Limb (tissue), 2 donors: ENCODE results near the gene PLXNB3.
"Not testable (repeated sequence)": the region's sequence is repeated elsewhere in the genome, so short reads cannot be mapped to it uniquely, and the experiment has no call there.

Experiments
- DNase-seq, 2 donors: peaks; one replicate each; pipeline ENCODE4 v3.0.0-alpha.2; 2016; ENCODE audit errors: extremely low spot score in 2 of 2

PLXNB3 gene

DNA sequence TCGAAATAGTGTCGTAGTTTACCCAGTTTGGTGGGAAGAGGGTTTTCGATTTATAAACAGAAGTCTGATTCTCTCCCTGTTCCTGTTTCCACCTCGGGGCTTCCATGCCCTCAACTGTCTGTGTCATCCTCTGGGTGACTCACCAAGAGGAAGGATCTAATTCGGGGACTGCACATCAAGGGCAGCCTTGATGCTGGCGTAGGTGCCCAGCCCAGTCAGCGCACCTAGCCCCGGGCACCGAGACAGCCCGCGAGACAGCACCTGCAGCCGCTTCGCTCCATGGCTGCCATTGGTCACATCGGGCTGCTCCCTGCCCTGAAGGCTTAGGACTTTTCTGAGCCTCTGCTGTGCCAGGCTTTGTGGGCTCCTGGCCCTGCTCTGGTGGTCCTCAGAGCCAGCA is 31.6 kb upstream of the PLXNB3 start:
- DNase-seq, result no peak

DNA sequence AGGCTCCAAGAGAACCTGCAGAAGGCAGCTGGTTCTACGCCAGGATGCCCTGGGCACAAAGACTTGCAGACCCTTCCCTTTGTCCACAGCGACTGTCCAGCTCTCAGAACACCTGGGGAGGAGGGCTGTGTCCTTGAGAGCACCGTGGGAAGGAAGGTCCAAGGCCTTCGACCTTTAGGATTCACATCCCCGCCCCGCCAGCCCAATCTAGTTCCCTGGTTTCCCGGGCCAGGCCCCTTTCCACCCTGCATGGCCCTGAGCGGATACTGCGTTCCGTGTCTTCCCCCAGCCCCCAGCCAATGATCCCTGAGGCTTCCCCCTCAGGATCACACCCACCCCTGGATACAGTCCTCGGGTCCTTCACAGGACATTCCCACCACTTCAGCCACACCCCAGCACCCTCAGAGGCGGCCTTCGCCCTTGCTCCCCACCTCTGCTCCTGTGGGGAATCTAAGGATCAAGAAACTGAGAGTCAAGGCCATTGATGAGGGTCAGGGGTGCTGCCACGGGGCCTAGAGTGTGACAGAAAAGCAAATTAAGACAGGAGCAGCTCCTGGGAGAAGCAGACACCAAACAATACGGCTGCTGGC is 30.3 kb upstream of the PLXNB3 start:
- DNase-seq, result no peak

DNA sequence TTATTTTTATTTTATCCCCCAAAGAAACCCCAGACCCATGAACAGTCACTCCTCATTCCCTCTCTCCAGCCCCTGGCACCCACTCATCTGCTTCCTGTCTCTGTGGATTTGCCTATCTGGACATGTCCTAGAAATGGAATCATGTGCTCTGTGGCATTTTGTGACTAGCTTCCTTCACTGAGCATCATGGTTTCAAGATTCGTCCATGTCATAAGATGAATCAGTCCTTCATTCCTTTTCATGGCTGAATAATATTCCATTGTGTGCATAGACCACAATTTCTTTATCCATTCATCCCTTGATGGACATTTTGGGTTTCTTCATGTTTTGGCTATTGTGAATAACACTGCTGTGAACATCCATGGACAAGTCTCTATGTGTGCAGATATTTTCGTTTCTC is 29.2 kb upstream of the PLXNB3 start:
- DNase-seq, result no peak

DNA sequence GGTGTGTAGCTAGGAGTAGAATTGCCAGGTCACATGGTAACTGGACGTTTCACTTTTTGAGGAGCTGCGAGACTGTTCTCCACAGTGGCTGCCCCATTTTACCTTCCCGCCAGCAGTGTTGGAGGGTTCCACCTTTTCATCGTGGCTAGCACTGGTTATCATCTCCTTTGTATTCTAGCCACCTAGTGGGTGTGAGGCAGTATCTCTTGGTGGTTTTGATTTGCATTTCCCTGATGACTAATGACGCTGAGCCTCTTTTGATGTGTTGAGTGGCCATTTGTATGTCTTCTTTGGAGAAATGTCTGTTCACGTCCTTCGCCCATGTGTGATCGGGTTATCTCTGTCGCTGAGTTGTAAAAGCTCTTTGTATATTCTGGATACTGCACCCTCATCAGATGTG is 28.8 kb upstream of the PLXNB3 start:
- no peak for DNase-seq

DNA sequence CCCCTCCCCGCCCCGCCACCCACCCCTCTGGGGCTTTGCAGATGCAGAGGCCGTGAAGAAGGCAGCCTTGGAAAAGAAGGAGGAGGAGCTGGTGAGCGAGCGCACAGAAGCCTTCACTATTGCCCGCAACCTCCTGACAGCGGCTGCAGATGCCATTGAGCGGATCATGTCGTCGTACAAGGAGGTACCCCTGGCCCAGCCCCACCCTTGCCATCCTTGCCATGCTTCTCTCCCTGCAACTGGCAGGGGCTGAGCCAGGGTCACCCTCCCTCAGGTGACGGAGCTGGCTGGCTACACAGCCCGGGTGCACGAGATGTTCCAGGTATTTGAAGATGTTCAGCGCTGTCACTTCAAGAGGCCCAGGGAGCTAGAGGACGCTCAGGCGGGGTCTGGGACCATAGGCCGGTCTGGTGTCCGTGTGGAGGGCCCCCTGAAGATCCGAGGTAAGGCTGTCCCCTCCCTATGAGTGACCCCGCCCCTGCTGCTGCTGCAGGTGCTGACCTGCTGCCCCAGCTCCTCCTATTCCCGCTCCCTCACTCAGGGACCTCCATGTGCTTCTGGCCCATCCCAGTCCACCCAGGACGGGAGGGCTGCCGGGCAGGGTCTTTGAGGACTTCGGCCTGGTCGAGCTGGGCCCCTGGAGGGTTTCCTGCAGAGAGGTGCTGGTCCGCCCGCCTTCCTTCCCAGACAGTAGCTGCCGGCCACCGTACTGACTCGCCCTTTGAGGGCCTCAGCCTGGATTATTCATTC is 27.8 kb upstream of the PLXNB3 start:
- no peak for DNase-seq

DNA sequence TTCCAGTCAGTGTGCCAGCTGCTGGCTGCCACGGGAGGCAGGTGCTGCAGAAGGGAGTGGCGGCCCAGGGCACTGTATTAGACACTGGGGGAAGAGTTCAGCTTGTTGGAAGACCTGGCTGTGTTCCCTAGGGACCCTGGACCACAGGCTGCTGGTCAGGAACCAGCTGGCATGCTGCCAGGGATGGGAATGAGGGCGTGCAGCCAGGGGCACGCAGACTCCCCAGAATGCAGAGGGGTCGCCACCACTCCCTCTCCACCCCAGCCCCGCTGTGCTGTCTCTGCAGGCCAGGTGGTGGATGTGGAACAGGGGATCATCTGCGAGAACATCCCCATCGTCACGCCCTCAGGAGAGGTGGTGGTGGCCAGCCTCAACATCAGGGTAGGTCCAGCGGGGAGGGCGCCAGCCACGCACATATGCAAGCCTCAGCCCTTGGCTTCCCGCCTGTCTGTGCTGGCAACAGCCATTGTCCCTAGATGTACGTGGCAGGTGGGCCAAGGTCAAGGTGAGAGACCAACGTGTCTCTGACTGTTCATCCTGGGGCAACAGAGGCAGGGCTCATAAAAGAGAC is 27.1 kb upstream of the PLXNB3 start:
- DNase-seq, result no peak

DNA sequence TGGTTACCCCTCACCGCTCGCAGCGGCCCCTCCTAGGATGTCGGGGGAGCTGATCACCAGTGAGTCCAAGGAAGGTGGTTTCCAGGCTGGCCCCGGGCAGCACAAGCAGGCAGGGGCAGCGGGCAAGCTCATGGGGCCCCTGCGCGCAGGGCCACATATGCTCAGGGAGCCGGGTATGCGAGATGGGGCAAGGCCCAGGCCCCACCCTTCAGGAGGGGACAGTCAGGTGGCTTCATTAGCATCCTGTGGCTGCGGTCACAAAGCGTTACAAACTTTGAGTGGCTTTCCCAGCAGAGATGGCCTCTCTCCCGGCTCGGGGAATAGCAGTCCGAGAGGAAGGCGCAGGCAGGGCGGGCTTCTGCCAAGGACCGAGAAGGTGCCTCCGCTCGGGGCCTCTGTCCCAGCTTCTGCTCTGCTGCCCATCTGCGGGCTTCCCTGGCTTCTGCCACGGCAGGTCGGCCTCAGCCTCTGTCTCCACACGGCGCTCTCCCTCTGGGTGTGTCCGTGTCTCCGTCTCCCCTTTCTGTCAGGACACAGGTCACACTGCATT is 25.9 kb upstream of the PLXNB3 start:
- no peak for DNase-seq

DNA sequence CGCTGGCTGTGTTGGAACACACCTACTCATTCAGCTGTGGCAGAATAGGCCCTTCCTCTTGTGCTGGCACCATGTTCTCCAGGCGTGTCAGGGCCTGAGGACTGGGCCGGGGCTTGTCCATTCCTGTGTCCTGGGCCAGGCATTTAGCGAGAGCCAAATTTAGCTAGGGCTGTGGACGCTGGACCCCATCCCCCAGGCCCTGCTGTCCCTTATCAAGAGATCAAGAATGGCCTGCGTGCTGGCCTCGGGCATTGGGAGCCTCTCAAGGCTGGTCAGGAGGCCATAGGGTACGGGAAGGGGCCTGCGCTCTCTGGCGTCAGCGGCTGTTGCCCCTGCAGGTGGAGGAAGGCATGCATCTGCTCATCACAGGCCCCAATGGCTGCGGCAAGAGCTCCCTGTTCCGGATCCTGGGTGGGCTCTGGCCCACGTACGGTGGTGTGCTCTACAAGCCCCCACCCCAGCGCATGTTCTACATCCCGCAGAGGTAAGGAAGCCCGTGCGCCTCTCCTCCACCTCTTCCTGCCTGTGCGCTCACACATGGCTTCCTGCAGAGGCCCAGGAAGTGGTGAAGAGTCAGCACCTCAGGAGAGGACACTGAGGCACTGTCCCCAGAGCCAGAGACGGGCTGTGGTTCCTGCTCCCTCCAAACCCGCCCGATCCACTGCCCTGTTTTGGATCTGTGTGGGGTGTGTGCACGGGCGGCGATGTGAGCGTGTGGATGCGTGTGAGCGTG is 24.1 kb upstream of the PLXNB3 start:
- DNase-seq, result no peak

DNA sequence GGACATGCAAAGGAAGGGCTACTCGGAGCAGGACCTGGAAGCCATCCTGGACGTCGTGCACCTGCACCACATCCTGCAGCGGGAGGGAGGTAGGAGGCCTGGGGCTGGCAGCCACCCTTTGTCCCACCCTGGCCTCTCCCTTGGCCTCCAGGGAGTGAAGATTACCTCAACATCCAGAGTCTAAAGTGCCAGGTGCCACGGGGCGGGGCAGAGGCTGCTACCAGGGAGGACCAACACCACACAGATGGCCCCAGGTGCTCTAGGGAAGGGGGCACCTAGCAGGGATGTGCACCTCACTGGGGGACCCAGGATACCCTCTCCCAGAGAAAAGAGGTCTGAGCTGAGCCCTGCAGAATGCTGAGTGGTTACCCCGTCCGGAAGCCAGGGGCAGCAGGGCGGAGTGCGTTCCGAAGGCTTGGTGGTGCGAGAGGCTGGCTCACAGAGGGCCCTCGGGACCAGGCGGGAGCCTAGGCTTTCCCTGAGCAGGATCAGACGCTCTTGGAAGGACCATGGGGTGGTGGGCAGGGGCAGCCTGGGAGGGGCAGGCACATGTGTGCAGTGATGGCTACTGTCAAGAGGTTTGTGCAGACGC is 23.3 kb upstream of the PLXNB3 start:
- no peak for DNase-seq

DNA sequence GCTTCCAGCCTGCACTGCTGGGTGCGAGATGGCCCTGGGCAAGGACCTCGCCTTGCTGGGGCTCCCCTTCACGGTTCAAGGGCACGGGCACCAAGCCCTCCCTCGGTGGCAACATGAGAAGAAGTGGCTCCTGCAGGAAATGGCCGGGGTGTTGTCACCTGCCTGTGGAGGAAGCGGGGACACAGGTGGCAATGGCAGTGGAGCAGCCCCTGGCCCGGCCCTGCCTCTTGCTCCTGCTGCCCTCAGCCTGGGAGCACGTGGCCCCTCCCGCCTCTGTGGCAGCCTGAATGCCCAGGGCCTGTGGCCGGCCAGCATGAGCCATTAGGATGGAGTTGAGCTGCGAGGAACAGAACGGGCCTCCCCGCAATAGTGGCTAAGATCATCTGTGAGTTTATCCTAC is 22.6 kb upstream of the PLXNB3 start:
- no peak for DNase-seq

DNA sequence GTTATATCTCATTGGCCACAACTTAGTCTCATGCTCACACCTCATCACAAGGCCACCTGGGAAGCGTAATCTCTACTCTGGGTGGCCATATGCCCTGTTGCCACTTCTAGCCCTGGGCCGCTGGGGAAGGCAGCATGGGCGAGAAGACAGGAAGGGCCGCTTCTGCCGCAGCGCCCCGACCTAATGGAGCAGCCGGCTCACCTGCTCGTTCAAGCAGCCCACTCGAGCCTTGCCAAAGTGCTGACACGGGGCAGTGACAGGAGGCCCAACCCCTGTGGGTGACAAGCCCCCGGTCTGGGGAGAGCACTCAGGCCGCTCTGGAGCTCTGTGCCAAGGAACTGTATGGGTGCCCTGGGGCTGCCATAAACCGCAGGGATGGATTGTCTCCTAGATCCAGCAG is 21.9 kb upstream of the PLXNB3 start:
- not testable (repeated sequence) for DNase-seq

DNA sequence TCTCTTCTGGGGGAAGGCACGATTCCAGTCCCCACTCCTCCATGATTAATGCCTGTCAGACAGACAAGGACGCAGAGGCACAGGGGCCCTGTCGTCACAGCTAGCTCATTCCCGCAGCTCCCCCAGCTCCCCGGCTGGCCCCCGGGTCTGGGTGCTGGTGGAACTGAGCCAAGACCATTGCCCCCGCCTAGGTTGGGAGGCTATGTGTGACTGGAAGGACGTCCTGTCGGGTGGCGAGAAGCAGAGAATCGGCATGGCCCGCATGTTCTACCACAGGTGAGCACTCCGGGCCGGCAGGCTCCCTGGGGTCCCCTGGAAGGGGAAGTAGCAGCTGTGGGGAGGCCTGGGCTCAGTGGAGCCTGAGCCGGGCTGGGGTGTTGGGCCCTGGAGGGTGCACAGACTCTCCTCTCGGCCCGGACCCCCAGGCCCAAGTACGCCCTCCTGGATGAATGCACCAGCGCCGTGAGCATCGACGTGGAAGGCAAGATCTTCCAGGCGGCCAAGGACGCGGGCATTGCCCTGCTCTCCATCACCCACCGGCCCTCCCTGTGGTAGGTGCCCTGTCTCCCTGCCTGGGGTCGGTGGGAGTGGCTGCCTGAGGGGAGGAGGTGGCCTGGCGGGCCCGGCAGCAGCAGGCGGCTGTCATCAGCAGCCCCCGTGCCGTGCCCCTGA is 21.1 kb upstream of the PLXNB3 start:
- not testable (repeated sequence) for DNase-seq

DNA sequence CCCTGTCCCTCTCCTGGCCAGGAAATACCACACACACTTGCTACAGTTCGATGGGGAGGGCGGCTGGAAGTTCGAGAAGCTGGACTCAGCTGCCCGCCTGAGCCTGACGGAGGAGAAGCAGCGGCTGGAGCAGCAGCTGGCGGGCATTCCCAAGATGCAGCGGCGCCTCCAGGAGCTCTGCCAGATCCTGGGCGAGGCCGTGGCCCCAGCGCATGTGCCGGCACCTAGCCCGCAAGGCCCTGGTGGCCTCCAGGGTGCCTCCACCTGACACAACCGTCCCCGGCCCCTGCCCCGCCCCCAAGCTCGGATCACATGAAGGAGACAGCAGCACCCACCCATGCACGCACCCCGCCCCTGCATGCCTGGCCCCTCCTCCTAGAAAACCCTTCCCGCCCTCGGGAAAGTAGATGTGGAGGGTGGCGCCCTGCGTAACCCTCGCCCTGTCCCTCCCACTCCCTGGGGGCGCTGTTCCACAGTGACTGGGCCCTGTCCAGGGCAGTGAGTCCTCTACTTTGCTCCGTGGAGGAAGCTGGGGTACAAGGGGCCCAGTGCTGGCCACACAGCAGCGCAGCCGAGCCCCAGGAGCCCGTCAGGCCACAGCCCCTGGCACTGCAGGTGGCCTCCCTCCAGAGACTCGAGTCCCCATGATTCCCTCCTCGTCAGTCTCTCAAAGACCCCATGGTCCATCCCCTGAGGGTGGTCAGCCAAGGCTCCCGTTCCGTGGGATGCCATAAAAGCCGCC is 20.4 kb upstream of the PLXNB3 start:
- not testable (repeated sequence) for DNase-seq

DNA sequence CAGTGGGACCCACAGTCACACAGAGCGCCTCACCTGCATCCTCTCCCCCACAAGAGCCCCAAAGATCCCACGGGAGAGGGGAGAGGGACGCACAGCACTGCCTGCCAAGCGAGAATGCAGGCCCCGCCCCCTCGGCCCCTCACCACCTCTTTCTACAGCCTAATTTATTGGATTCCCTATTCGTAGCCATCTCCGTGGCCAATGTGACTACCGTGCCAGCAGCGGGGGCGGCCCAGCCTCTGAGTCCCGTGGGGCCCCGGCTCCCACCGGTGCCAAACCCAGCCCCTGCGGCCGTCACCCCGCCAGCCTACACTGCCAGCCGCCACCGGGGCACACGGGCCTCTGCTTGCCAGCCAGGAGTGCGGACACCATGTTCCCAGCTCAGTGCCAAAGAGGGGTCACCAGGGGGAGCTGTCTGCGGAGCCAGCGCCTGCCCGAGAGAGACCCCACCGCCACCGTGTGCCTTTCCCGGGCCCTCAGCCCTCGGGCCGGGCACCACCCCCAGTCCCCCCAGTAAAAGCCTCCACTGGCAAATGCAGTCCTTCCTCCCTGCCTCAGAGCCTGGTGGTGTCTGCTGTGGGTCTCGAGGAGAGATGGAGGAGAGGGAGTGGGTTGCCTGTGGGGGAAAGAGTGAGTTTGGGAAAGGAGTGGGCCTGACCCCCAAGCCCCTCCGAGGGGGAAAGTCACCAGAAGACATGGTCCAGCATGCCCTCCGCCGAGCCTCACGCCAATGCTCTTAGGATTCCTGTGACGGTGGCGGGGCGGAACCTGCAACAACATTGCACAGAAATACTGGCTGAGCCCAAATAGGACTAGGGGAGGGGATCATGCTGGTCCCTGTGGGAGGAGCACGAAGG is 19.6 kb upstream of the PLXNB3 start:
- DNase-seq, result peak in 1 of 2 donors; percentile 62

DNA sequence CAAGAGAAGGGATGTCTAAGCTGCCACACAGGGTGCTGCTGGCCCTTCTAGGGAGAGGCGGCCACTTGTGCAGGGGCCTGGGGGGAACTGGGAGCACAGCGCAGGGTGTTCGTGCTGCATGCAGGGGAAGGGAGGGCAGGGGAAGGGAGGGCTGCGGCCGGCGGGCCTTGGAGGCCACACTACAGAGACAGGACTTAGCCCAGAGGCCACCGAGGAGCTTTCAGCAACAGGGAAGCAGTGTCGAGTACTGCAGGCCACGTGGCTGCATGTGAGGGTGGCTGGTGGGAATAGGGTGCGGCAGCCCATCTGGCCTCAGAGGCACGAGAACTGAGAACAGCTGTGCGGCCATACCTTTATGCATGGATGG is 19.0 kb upstream of the PLXNB3 start:
- not testable (repeated sequence) for DNase-seq

DNA sequence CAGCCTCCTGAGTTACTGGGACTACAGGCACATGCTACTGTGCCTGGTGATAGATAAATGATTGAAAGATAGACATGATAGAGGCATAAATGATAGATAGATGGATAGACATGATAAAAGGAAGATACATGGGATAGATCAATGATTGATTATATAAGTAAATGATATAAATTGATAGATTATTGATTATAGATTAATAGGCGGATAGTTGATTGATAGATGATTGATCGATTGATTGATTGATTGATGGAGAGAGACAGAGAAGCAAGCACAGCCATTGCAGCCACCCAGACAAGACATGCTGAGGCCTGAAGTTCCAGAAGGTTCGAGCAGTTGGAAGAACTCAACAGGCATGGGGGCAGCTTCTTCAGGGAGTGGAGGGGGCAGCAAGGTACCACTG is 17.7 kb upstream of the PLXNB3 start:
- no peak for DNase-seq

DNA sequence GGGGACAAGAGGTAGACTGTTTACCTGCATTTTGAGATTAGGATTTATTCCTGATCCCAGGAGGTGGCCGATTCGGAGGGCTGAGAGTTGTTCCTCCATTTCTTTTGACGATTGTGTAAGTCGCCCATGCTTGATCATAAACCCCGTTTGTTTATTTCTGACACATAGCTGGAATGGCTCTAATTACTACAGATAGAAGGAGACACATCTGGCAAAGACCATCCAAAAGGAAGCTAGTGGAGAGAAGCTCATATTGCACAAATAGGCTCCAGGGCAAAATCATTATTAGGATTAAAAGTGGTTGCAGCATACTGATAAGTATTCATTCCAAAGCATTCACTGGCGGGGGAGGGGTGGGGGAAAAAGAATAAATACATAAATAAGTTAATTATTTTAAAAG is 17.1 kb upstream of the PLXNB3 start:
- DNase-seq, result not testable (repeated sequence)

DNA sequence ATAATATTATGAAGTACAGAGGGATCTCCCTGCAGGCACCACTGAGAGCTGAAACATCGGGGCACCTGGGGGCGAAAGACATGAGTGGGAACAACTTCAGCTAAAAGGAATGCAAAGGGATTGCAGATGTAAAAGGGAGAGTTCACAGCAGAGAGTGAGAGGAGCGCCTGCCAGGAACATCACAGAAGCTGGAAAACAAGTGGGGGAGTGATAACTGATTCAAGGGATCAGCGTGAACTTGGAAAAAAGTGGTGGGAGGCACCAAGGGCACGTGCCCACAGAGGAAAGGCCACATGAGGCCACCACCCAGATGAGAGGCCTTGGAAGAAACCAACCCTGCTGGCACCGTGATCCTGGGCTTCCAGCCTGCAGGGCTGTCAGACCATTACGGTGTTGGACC is 15.0 kb upstream of the PLXNB3 start:
- DNase-seq, result not testable (repeated sequence)

DNA sequence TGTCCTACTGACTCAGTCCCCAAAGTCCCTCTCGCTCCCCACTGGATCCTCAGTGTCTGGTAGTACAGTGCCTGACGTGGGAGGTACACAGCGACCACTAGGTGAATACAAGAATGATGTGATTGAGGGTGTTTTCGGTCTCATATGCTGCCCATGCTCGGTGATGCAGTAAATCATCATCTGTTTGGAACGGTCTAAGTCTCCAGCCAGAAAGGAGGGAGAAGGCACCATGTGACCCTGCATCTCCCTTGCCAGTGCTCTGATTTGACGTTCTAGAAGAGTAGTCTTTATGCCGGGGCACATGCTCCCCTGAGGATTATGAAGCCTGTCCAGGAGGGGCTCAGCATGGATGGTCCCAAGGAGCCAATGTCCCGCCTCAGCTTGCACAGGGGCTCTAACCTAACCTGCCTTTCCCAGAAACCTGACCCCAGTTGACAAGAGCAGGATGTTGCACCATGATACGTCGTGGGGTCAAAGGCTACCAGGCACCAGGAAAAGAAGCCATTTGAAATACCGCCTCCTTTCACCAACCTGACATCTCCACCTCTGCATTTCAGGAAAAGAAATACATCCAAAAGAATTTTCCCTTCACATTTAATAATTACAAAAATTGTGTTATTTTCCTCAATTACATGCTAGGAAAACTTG is 13.8 kb upstream of the PLXNB3 start:
- no peak for DNase-seq
